ENCODE results near the gene CFAP92. TPM values are rescaled to one million over a fixed set of nuclear protein-coding genes. Genes with fewer than 3 reads are reported as not detected.

CFAP92 gene
- total and polyA plus RNA-seq, 8 donors: 0.37 to 1.3 (median 0.46) TPM

DNA sequence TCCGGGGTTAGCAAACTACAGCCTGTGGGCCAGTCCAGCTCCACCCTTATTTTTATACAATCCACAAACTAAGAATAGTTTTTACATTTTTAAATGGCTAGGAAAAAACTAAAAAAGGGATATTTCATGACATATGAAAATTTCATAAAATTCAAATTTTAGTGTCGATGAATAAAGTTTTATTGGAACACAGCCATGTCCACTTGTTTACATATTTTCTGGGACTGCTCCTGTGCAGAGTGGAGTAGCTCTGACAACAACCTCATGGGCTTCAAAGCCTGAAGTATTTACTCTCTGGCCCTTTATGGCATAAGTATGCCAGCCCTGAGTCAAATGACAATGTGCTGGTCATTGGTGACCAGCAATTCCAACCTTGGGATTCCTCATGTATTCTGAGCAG lies 24.4 kb upstream of the CFAP92 start:
- intact Hi-C loops (cut with DNase I): no loop called here
- DNase-seq (no peak), ATAC-seq (no peak), FAIRE-seq (no peak)
- H3K36me3 ChIP-seq: no peaks in the 10 kb centered on the region
- no peak overlapping the region for H3K27ac ChIP-seq
- no peak overlapping the region for H3K4me3 ChIP-seq
- 68 to 70% methylated on average over 2 of the region's 2 CpGs for WGBS, 2 donors
- no peaks in the 10 kb centered on the region for H3K9me3 ChIP-seq
- H3K4me1 ChIP-seq: no peaks in the 10 kb centered on the region
- TF ChIP-seq, protein P1, sequence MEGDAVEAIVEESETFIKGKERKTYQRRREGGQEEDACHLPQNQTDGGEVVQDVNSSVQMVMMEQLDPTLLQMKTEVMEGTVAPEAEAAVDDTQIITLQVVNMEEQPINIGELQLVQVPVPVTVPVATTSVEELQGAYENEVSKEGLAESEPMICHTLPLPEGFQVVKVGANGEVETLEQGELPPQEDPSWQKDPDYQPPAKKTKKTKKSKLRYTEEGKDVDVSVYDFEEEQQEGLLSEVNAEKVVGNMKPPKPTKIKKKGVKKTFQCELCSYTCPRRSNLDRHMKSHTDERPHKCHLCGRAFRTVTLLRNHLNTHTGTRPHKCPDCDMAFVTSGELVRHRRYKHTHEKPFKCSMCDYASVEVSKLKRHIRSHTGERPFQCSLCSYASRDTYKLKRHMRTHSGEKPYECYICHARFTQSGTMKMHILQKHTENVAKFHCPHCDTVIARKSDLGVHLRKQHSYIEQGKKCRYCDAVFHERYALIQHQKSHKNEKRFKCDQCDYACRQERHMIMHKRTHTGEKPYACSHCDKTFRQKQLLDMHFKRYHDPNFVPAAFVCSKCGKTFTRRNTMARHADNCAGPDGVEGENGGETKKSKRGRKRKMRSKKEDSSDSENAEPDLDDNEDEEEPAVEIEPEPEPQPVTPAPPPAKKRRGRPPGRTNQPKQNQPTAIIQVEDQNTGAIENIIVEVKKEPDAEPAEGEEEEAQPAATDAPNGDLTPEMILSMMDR (IDR thresholded peaks at IDR 0.05): no peak
- no peaks in the 10 kb centered on the region for H3K27me3 ChIP-seq

DNA sequence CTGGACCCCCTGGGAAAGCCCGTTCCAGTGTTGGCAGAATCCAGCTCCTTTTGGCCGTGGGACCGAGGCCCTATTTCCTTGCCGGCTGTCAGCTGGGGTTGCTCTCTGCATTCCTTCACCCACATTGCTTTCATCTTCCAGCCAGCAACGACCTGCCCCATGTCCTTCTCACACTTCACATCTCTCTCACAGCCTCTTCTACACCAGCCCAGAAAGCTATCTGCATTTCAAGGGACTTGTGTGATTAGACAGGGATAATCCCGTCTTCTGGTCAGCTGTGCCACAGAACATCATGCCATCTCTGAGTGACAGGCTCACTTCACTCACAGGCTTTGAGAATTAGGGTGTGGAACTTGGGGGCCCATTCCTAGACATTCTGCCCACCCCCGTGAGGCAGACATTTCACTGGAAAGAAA lies 23.6 kb upstream of the CFAP92 start:
- intact Hi-C loops (cut with DNase I): no loop called here
- no peak overlapping the region for H3K4me3 ChIP-seq
- no peaks in the 10 kb centered on the region for H3K9me3 ChIP-seq
- H3K36me3 ChIP-seq: no peaks in the 10 kb centered on the region
- 69% methylated on average over 7 of the region's 7 CpGs for WGBS, 2 donors
- FAIRE-seq: no peak
- H3K4me1 ChIP-seq: no peaks in the 10 kb centered on the region
- DNase-seq: no peak
- no peaks in the 10 kb centered on the region for H3K27me3 ChIP-seq
- TF ChIP-seq, protein P1 (IDR thresholded peaks at IDR 0.05): no peak
- H3K27ac ChIP-seq: no peak overlapping the region
- no peak for ATAC-seq

DNA sequence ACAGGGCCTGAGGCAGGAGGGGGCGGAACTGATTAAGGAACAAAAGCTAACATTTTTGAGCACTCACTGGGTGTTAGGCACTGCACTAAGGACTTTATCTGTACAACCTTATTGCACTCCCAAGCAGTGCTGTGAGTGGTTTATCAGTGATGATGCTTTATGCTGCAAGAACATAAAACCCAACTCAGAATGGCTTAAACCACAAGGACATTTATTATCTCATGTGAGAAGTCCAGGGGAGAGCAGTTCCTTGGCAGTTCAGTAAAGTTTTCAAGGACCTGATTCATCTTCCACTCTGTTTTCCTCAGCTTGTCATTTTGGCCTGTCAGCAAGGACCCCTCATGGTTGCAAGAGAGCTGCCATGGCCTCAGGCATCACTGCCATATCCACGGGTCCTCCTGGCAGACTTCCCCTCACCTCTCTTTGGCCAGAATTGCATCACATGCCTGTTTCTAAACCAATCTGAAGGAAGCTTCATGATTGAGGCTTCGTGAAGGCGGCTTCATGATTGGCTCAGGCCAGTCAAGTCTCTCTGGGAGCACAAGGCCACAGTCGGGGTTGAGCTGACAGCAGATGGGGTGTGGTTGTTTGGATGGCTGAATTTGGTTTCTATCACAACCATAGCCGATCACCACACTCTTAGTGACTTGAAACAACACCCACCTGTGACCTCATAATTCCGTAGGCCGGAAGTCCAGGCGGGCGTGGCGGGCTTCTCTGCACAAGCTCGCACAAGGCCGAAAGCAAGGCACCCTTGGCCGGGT lies 23.0 kb upstream of the CFAP92 start:
- Histone ChIP-seq H3K27ac (no peak overlapping the region), H3K4me3 (no peak overlapping the region), H3K36me3 (no peaks in the 10 kb centered on the region), H3K27me3 (no peaks in the 10 kb centered on the region), H3K4me1 (no peaks in the 10 kb centered on the region), H3K9me3 (no peaks in the 10 kb centered on the region)
- DNase-seq (peak in 1 of 6 donors; percentile 52), FAIRE-seq (no peak), ATAC-seq (peak in 1 of 4 donors; percentile 23)
- intact Hi-C loops (cut with DNase I): no loop called here
- 81 to 82% methylated on average over 14 of the region's 14 CpGs for WGBS, 2 donors
- TF ChIP-seq, protein P1 (IDR thresholded peaks at IDR 0.05): no peak

DNA sequence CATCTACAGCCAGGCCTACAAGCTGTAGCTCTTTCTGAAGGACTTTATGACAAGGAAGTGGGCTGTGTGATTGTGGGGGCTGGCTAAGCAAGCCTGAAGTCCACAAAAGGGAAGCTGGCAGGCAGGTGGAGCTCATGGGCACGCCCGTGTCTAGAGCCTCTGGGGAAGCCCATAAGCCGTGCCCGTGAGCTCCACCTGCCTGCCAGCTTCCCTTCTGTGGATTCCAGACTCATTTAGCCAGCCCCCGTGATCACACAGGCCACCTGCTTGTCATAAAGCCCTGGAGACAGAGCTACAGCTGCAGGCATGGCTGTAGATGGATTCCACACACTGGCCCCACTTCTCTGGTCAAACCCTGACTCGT lies 22.5 kb upstream of the CFAP92 start:
- TF ChIP-seq, protein P1 (IDR thresholded peaks at IDR 0.05): no peak
- no peaks in the 10 kb centered on the region for H3K9me3 ChIP-seq
- intact Hi-C loops (cut with DNase I): no loop called here
- H3K36me3 ChIP-seq: no peaks in the 10 kb centered on the region
- FAIRE-seq: no peak
- H3K4me3 ChIP-seq: no peak overlapping the region
- ATAC-seq: peak in 3 of 4 donors; percentile 68 to 74 (median 73)
- no peak for DNase-seq
- H3K4me1 ChIP-seq: no peaks in the 10 kb centered on the region
- H3K27me3 ChIP-seq: no peaks in the 10 kb centered on the region
- no peak overlapping the region for H3K27ac ChIP-seq
- WGBS, 2 donors: 35 to 54% methylated on average over 6 of the region's 6 CpGs

DNA sequence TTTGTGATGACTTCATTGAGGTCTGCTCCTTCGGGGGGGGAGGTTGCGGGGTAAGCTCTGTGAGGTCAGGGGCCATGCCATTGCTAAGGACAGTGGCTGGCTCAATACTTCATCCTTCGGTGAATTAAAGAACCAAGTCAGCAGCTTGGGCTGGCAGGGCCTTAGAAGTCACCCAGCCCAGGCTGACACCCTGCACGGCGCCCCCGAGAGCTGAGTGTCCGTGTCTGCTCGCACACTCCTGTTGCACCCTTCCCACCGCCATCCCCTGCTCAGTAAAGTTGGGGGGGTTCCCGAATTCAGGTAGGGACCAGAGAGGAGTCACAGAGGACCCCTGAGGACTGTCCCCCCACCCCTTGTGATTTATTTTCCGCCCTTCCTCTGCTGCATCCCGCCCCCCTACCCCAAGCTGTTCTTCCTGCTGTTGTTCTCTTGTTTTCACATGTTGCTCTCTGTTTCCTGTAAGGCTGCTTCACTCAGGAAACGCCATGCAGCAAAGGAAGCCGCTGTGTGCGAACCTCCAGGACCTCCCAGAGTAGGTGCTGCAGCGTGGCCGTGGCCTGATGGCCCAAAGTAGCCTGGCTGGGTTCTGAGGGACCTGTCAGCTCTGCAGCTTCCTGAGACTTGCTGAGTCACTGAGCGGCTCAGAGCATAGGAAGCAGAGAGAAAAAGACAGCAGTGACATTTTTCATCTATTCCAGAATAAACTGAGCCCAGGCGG lies 21.7 kb upstream of the CFAP92 start:
- Histone ChIP-seq H3K4me1 (no peaks in the 10 kb centered on the region), H3K27ac (no peak overlapping the region), H3K36me3 (no peaks in the 10 kb centered on the region), H3K27me3 (no peaks in the 10 kb centered on the region), H3K4me3 (no peak overlapping the region), H3K9me3 (no peaks in the 10 kb centered on the region)
- DNase-seq: peak in 1 of 6 donors; percentile 21
- ATAC-seq: peak in 1 of 4 donors; percentile 32
- intact Hi-C loops (cut with DNase I): no loop called here
- 73 to 84% methylated on average over 19 of the region's 19 CpGs for WGBS, 2 donors
- TF ChIP-seq, protein P1 (IDR thresholded peaks at IDR 0.05): no peak
- FAIRE-seq: no peak

All from pancreas (tissue), 10 donors.